Left lung (tissue), 10 donors: Measurements from ENCODE around the gene TMEM238L. TPM values are rescaled to one million over a fixed set of nuclear protein-coding genes. Genes with fewer than 3 reads are reported as not detected.
A peak's percentile ranks its signal among the peaks of the same experiment; 100 is the strongest.

Experiments
- ATAC-seq: fragments of 200-7000 bp; cut with Tn5 transposase; one replicate; pipeline ENCODE4 v1.9.1; 2020; ENCODE audit warnings: moderate library complexity
- DNase-seq, 4 donors: peaks; one replicate each; pipeline ENCODE4 v3.0.0-alpha.2; 2013 to 2020
- H3K27ac ChIP-seq, 2 donors: fragments of 200-600 bp; sonication (generic) in 1 of 2; one replicate each; pipeline versions ENCODE4 v1.5.0 to v1.8.0; 2020 to 2021
- H3K27me3 ChIP-seq, 2 donors: fragments of 200-600 bp; sonication (generic) in 1 of 2; one replicate each; pipeline versions ENCODE4 v1.5.0 to v1.8.0; 2020 to 2021
- H3K36me3 ChIP-seq, 2 donors: fragments of 200-600 bp; sonication (generic) in 1 of 2; one replicate each; pipeline versions ENCODE4 v1.5.0 to v1.8.0; 2020 to 2021
- H3K4me1 ChIP-seq, 2 donors: fragments of 200-600 bp; one replicate each; pipeline ENCODE4 v1.8.0; 2021
- H3K4me3 ChIP-seq, 2 donors: fragments of 200-600 bp; sonication (generic) in 1 of 2; one replicate each; pipeline versions ENCODE4 v1.5.0 to v1.8.0; 2020 to 2021; ENCODE audit warnings: mild to moderate bottlenecking in 1 of 2
- H3K9me3 ChIP-seq, 2 donors: fragments of 200-600 bp; sonication (generic) in 1 of 2; one replicate each; pipeline versions ENCODE4 v1.5.0 to v1.8.0; 2020 to 2021
- intact Hi-C, 2 donors: fragments of 100-400 bp; cut with DNase I; formaldehyde crosslinking; loops; one replicate each; pipeline versions ENCODE4 v1.11.2 to v1.14.2; 2022
- polyA plus RNA-seq, 6 donors: library from polyadenylated mRNA; unstranded; fragments of 120-200 nt; gene quantifications; one replicate each; pipeline ENCODE4 v1.2.1, GENCODE V29; 2013; ENCODE audit not compliant: insufficient read length in 6 of 6
- total RNA-seq, 2 donors: library from RNA; stranded (reverse); fragmentation: NEBNext Ultra II Directional; extraction: Animal tissue kit (Norgen Biotek cat#: 25700); gene quantifications; one replicate each; pipeline ENCODE4 v1.2.1, GENCODE V29; 2021
- TF ChIP-seq, protein P1 (sequence below), 2 donors: fragments of 200-600 bp; sonication (generic) in 1 of 2; IDR thresholded peaks; one replicate each; pipeline versions ENCODE4 v1.5.0 to v1.8.0; 2021; ENCODE audit warnings: antibody characterized with exemption in 2 of 2
- donor health status: DM: no; HTN: yes; CAD: no.
- donor health status: DM: no; HTN: no; CAD: no.

TMEM238L gene
- total and polyA plus RNA-seq, 8 donors = 0.21 to 0.34 TPM; not detected in 6

- H3K9me3 ChIP-seq = peaks cover 0 to 8% of the 10 kb centered on the region in 2 donors
- TF ChIP-seq, protein P1, sequence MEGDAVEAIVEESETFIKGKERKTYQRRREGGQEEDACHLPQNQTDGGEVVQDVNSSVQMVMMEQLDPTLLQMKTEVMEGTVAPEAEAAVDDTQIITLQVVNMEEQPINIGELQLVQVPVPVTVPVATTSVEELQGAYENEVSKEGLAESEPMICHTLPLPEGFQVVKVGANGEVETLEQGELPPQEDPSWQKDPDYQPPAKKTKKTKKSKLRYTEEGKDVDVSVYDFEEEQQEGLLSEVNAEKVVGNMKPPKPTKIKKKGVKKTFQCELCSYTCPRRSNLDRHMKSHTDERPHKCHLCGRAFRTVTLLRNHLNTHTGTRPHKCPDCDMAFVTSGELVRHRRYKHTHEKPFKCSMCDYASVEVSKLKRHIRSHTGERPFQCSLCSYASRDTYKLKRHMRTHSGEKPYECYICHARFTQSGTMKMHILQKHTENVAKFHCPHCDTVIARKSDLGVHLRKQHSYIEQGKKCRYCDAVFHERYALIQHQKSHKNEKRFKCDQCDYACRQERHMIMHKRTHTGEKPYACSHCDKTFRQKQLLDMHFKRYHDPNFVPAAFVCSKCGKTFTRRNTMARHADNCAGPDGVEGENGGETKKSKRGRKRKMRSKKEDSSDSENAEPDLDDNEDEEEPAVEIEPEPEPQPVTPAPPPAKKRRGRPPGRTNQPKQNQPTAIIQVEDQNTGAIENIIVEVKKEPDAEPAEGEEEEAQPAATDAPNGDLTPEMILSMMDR (IDR thresholded peaks at IDR 0.05) = no peak
- no peak overlapping the region for H3K4me3 ChIP-seq
- intact Hi-C loops = no loop called here
- H3K36me3 ChIP-seq = no peaks in the 10 kb centered on the region
- H3K27me3 ChIP-seq = no peaks in the 10 kb centered on the region
- no peaks in the 10 kb centered on the region for H3K4me1 ChIP-seq
- ATAC-seq (no peak), DNase-seq (no peak)
- no peak overlapping the region for H3K27ac ChIP-seq
These were observed 28.1 kb downstream of the TMEM238L start for GRCh38 chr17:10775740-10776356.

- DNase-seq (no peak), ATAC-seq (no peak)
- Histone ChIP-seq H3K27ac (no peak overlapping the region), H3K27me3 (no peaks in the 10 kb centered on the region), H3K36me3 (no peaks in the 10 kb centered on the region), H3K4me3 (no peak overlapping the region), H3K9me3 (peaks cover 0 to 8% of the 10 kb centered on the region in 2 donors), H3K4me1 (no peaks in the 10 kb centered on the region)
- intact Hi-C loops = no loop called here
- TF ChIP-seq, protein P1 (IDR thresholded peaks at IDR 0.05) = no peak
These were observed 28.8 kb downstream of the TMEM238L start for GRCh38 chr17:10775058-10775457.

GRCh38 chr17:10773391-10773790 lies 30.5 kb downstream of the TMEM238L start:
- Histone ChIP-seq H3K27me3 (no peaks in the 10 kb centered on the region), H3K4me3 (no peak overlapping the region), H3K4me1 (no peaks in the 10 kb centered on the region), H3K9me3 (peaks cover 0 to 8% of the 10 kb centered on the region in 2 donors), H3K27ac (no peak overlapping the region), H3K36me3 (no peaks in the 10 kb centered on the region)
- intact Hi-C loops = no loop called here
- TF ChIP-seq, protein P1 (IDR thresholded peaks at IDR 0.05) = no peak
- DNase-seq = no peak
- no peak for ATAC-seq

DNA sequence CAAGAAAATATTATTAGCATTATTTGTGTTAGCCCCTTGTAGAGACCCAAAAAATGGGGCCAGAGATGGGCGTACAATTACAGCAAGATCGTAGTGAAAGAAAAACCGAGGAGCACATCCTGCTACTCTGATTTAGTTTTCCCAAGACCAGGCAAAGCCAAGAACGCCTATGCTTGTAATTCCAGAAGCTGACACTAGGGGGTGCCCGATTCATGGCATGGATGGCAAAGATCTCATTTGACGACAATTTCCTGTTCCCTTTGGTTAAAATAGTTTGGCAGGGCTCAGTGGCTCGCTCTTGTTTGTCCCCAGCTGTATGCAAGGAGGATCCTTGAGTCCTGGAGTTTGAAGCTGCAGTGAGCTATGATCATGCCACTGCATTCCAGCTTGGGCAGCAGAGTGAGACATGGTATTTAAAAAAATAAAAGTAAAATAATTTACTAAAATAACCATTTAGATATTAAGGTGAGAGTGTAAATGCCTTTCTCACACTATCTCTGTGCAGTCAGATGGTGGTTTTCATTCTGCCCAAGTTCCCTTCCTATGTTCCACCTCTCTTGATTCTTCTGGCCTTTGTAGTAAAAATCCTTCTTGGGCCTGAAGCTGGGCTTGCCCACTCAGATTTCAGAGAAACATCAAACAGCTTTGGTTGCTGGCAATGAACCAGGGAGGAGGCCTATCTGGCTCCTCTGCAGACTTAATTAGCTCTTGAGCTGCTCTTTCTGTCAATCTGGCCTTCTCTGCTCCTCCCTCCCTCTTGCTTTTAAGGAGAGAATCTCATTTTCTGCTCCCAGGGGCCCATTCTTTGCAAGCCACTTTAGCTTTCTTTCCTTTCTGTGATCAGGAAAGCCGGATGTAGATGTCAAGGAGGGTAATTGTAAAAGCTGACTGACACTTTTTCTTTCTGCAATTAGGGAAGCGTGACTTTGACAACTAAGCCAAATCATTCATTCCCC lies 31.2 kb downstream of the TMEM238L start:
- H3K4me3 ChIP-seq = no peak overlapping the region
- no peak overlapping the region for H3K27ac ChIP-seq
- no peaks in the 10 kb centered on the region for H3K4me1 ChIP-seq
- ATAC-seq (peak; percentile 50), DNase-seq (peak in 1 of 4 donors; percentile 43)
- no peaks in the 10 kb centered on the region for H3K36me3 ChIP-seq
- TF ChIP-seq, protein P1 (IDR thresholded peaks at IDR 0.05) = peak; percentile 58 to 72
- H3K9me3 ChIP-seq = peaks cover 0 to 8% of the 10 kb centered on the region in 2 donors
- intact Hi-C loops = no loop called here
- no peaks in the 10 kb centered on the region for H3K27me3 ChIP-seq

GRCh38 chr17:10771148-10771547 lies 32.8 kb downstream of the TMEM238L start:
- TF ChIP-seq, protein P1 (IDR thresholded peaks at IDR 0.05) = no peak
- no peaks in the 10 kb centered on the region for H3K36me3 ChIP-seq
- intact Hi-C loops = no loop called here

More at GRCh38 chr17:10771148-10771547, 32.8 kb downstream of the TMEM238L start:
- Histone ChIP-seq H3K9me3 (peaks cover 0 to 11% of the 10 kb centered on the region in 2 donors), H3K27me3 (no peaks in the 10 kb centered on the region), H3K27ac (no peak overlapping the region), H3K4me3 (no peak overlapping the region), H3K4me1 (no peaks in the 10 kb centered on the region)
- DNase-seq (no peak), ATAC-seq (no peak)
